ENCODE measurements around the gene CEP164.

CEP164 gene

DNA sequence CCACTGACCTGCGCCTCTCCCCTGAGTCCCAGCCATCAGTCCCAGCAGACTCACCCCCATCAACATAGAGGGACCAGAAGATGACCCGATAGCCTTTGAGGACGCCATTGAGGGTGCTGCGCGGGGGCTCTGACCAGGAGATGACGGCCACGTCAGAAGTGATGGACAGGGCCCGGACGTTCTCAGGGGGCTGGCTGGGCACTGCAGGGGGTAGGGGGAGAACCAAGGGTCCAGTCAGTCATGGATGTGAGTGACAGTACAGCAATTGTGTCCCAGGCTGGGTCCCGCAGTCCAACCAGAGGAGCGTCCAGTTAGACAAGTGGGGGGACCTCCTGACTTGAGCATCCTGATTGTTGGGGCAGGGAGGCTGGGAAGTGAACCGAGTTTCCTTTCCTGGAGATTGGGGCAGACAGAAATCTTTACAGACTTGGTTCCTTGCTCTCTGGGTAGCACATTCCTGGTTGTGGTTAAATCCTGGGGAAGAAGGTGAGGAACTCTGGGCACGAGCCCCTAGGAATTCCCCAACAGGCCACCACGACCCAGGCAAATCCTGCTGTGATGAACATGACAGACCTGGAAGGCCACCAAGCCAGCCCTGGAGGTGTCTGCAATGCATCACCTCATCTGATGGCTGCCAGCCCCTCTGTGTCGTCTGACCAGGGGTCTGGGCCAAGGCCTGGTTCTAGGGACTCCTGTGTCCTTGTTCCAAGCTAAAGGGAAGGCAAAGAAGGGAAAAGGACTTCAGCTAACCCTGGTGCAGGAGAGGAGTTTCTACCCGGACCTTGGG is 133.9 kb downstream of the CEP164 start:
- no peak for DNase-seq (ENCODE audit: low read depth)

DNA sequence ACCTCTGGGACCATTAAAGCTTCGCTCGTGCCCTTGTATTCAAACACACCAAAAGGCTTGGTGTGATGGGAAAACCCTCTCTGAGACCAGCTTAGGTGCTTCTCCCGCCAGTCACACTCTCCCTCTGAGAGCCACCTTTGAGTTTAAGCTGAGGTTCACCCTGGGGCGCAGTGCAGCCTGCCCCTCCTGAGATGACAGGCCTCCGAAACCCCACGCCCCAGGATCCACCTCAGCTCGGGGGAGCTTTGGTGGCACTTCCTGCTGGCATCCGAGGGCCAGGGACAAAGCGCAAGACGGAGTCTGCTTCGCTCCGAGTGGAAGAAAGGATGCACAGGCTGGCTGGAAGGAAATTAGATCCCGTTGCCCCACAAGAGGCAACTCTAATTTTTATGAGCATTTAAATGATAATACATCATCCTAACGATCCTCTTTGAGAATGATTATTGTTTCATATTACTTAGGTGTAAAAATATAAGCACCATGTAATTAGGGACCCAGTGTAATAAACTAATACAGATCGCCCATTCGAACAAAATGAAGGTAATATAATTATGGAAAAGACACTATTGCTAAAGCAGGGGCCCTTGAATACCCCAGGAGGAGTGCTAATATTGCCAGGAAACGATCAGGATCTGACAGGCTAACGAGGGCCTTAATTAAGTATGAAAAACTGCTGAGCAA is 134.7 kb downstream of the CEP164 start:
- no peak for DNase-seq (ENCODE audit: low read depth)

DNA sequence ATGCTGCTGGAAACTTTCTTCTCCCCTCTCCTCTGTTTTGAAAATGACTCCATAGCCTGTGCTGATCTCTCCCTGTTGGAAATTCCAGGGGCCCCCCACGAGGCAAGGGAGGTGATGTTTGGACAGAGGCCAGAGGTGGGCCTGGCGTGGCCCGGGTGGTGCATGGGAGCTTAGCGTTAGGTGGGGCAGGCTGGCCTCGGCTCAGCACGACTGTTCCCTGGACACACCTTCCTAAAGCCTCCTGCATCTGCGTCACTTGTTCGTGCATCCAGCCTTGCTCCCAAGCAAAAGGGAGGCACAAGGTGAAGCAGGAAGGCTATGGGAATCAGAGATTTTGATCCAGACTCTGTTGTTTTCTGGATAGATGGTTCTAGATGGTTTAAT is 135.2 kb downstream of the CEP164 start:
- DNase-seq (ENCODE audit: low read depth), result no peak
